ENCODE data around the gene SERAC1. TPM values are rescaled to one million over a fixed set of nuclear protein-coding genes. Genes with fewer than 3 reads are reported as not detected.
"Not testable (repeated sequence)": the region's sequence is repeated elsewhere in the genome, so short reads cannot be mapped to it uniquely, and the experiment has no call there.

Gene SERAC1
- total RNA-seq, 2 donors from 2014 or later = 6.2 to 9.4 TPM

DNA sequence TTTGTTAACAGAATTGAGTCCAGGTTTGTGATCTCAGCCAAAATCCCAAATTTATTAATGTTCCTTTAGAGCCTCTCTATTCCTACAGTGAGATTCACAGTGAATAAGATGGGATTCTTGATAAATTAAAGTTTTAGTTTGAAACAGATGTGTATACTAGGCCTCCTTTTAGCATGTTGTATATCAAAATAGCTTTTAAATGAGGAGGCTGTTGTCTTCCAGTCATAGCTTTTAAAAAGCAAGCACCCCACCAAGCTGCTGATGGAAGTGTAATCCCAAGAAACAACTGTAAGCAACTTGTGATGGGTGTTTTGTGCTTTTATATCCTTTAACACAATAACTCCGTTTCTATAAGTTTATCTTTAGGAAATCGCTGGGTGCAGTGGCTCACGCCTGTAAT, 7.0 kb upstream of the SERAC1 start:
- Histone ChIP-seq H3K9ac (ENCODE audit: low read depth in 2 of 2, low read length in 2 of 2) (no peak overlapping the region), H3K27ac (no peak overlapping the region), H3K9me3 (no peaks in the 10 kb centered on the region), H3K36me3 (no peaks in the 10 kb centered on the region), H3K27me3 (no peaks in the 10 kb centered on the region), H3K4me3 (no peak overlapping the region), H3K4me1 (no peaks in the 10 kb centered on the region)
- no peak for DNase-seq
- intact Hi-C loops (cut with DNase I) = no loop called here
- TF ChIP-seq, protein P1, sequence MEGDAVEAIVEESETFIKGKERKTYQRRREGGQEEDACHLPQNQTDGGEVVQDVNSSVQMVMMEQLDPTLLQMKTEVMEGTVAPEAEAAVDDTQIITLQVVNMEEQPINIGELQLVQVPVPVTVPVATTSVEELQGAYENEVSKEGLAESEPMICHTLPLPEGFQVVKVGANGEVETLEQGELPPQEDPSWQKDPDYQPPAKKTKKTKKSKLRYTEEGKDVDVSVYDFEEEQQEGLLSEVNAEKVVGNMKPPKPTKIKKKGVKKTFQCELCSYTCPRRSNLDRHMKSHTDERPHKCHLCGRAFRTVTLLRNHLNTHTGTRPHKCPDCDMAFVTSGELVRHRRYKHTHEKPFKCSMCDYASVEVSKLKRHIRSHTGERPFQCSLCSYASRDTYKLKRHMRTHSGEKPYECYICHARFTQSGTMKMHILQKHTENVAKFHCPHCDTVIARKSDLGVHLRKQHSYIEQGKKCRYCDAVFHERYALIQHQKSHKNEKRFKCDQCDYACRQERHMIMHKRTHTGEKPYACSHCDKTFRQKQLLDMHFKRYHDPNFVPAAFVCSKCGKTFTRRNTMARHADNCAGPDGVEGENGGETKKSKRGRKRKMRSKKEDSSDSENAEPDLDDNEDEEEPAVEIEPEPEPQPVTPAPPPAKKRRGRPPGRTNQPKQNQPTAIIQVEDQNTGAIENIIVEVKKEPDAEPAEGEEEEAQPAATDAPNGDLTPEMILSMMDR (IDR thresholded peaks at IDR 0.05) = no peak

DNA sequence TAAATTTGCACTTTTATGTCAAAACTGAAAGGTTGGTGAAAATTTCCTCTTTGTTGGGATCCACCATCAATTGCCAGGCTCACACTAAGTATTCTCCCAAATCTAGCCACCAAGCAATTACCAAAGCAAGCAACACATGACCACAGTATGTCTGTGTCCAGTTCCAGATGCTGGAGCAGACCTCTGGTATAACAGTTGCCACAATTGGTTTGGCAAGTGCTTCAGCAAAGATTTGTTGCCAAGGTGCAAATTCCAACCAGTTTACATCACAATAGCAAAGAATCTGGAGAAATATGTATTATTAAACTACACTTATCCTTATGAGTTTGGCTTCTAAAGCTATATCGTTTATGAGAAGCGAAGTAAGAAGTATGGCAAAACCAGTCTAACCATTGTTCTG, 6.5 kb upstream of the SERAC1 start:
- H3K9ac ChIP-seq (ENCODE audit: low read depth in 2 of 2, low read length in 2 of 2) = no peak overlapping the region
- DNase-seq = no peak
- no peak overlapping the region for H3K27ac ChIP-seq
- no peaks in the 10 kb centered on the region for H3K27me3 ChIP-seq
- no peaks in the 10 kb centered on the region for H3K4me1 ChIP-seq
- no peak overlapping the region for H3K4me3 ChIP-seq
- no peaks in the 10 kb centered on the region for H3K36me3 ChIP-seq
- H3K9me3 ChIP-seq = no peaks in the 10 kb centered on the region
- TF ChIP-seq, protein P1 (IDR thresholded peaks at IDR 0.05) = no peak
- intact Hi-C loops (cut with DNase I) = no loop called here

DNA sequence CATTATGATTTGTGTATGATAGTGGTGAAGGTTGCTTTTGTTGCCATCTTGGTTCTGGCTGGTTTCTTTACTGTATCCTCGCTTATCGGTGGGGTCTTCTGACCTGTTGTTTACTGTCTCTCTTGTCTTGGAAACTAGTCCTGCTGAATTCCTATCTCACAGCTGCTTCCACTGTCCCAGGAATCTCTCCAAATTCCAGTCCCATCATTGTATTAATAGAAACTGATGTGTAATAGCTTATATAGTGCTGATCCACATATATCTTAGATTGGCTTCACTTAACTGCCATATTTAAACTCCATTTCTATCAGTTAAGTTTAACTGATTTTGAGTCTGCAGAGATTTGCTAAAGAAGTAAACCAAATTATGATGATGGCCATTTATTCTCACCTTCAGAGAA, 6.0 kb upstream of the SERAC1 start:
- TF ChIP-seq, protein P1 (IDR thresholded peaks at IDR 0.05) = no peak
- no peaks in the 10 kb centered on the region for H3K9me3 ChIP-seq
- intact Hi-C loops (cut with DNase I) = no loop called here
- no peaks in the 10 kb centered on the region for H3K4me1 ChIP-seq
- no peak for DNase-seq
- H3K36me3 ChIP-seq = no peaks in the 10 kb centered on the region
- H3K4me3 ChIP-seq = no peak overlapping the region
- H3K27ac ChIP-seq = no peak overlapping the region
- no peak overlapping the region for H3K9ac ChIP-seq (ENCODE audit: low read depth in 2 of 2, low read length in 2 of 2)
- H3K27me3 ChIP-seq = no peaks in the 10 kb centered on the region

DNA sequence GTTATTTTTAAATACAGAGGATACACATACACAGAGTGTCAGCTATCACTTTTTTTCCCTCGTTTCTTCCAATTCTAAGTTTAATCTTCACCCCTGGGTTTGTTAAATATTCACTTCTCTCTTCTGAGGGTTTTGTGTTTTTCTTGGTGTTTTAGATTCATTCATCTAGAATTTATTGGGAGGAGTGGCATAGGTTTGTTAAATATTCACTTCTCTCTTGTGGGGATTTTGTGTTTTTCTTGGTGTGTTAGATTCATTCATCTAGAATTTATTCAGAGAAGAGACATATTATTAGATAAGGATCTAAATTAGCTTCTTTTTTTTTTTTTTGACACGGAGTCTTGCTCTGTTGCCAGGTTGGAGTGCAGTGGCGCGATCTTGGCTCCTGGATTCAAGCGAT, 3.9 kb upstream of the SERAC1 start:
- Histone ChIP-seq H3K27ac (no peak overlapping the region), H3K9me3 (no peaks in the 10 kb centered on the region), H3K9ac (ENCODE audit: low read depth in 2 of 2, low read length in 2 of 2) (no peak overlapping the region), H3K4me3 (no peak overlapping the region), H3K36me3 (no peaks in the 10 kb centered on the region), H3K4me1 (no peaks in the 10 kb centered on the region), H3K27me3 (no peaks in the 10 kb centered on the region)
- intact Hi-C loops (cut with DNase I) = no loop called here
- TF ChIP-seq, protein P1 (IDR thresholded peaks at IDR 0.05) = no peak
- DNase-seq = no peak

DNA sequence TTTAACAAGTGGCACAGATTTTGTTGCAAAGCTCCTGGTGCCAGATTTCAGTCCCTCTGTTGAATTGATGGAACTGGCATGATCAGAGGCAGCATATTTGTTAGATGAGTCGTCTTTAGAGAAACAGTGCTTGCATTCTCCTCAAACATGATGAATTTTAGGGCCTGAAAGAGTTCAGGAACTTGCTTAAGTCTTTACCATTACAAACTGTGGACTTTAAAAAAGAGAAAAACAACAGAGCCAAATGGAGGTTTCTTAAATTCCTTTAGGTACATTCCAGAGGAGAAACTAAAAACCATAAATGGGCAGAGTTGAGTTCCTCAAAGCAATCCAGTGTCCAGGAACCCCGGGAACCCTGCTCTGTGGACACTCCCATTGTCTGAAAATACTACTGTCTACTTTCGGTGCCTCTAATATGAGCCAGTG, 2.6 kb upstream of the SERAC1 start:
- Histone ChIP-seq H3K36me3 (no peaks in the 10 kb centered on the region), H3K9ac (ENCODE audit: low read depth in 2 of 2, low read length in 2 of 2) (no peak overlapping the region), H3K4me3 (no peak overlapping the region), H3K4me1 (no peaks in the 10 kb centered on the region), H3K27me3 (no peaks in the 10 kb centered on the region), H3K27ac (no peak overlapping the region), H3K9me3 (no peaks in the 10 kb centered on the region)
- intact Hi-C loops (cut with DNase I) = no loop called here
- no peak for DNase-seq
- TF ChIP-seq, protein P1 (IDR thresholded peaks at IDR 0.05) = no peak

DNA sequence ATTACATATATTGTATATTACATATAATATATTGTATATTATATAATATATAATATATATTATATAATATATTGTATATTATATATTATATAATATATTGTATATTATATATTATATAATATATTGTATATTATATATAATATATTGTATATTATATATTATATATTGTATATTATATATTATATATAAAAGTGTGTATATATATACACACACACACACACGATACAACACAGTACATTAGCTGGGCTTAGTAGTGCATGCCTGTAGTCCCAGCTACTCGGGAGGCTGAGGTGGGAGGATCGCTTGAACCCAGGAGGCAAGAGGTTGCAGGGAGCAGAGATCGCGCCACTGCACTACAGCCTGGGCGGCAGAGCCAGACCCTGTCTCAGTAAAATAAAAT, 1.6 kb upstream of the SERAC1 start:
- H3K27ac ChIP-seq; H3K9me3 ChIP-seq; H3K9ac ChIP-seq (ENCODE audit: low read depth in 2 of 2, low read length in 2 of 2); H3K36me3 ChIP-seq; H3K27me3 ChIP-seq; H3K4me1 ChIP-seq; intact Hi-C loops (cut with DNase I); H3K4me3 ChIP-seq; DNase-seq: not testable (repeated sequence)

All from colonic mucosa (tissue), 4 donors.